Activated CD4-positive, CD25-positive, alpha-beta regulatory T cell treated with anti-CD3 and anti-CD28 coated beads, Interleukin-2, amount 50 U/mL, for 24 hours (primary cell): ENCODE measurements around the gene SLIT1.

Experiments used
- ATAC-seq, 2 donors: fragments of 150-1000 bp; cut with Tn5 transposase; one replicate each; pipeline ENCODE4 v1.10.0; 2021; ENCODE audit warnings: mild to moderate bottlenecking in 1 of 2, moderate library complexity in 1 of 2

The SLIT1 gene

DNA sequence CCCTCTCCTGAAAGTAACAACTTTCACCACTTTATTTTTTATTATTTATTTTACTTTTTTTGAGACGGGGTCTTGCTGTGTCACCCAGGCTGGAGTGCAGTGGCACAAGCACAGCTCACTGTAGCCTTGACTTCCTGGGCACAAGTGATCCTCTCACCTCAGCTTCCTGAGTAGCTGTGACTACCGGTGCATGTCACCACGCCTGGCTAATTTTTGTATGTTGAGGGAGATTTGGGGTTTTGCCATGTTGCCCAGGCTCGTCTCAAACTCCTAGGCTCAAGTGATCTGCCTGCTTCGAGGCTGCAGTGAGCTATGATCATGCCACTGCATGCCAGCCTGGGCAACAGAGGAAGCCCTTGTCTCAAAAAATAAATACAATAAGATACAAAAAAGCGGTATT is 14.9 kb upstream of the SLIT1 start:
- no peak for ATAC-seq

GRCh38 chr10:97199152-97199551 is 13.4 kb upstream of the SLIT1 start:
- ATAC-seq = no peak

DNA sequence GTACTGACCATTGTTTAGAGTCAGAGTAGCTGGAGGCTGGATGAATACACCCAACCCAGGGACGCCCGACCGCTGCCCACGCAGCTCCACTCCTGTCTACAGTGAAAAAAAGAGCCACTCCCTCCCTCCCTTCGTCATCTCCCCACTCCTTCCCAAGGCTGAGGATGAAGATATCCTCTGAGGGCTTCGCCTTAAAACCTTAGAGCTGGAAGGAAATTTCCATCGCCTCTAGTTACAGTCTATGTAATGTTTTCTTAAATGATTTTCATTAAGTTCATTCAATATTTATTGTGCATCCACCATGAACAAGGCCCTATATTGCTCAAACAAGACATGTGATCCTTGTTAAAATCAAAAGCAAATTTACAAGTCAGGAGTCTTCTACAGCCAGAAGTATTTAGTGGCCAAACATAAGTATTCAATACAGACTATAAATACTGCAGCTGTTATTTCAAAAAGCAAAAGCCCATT is 11.3 kb upstream of the SLIT1 start:
- no peak for ATAC-seq

- ATAC-seq = peak; percentile 83 to 92
Measured at GRCh38 chr10:97196223-97197029, 10.7 kb upstream of the SLIT1 start.

DNA sequence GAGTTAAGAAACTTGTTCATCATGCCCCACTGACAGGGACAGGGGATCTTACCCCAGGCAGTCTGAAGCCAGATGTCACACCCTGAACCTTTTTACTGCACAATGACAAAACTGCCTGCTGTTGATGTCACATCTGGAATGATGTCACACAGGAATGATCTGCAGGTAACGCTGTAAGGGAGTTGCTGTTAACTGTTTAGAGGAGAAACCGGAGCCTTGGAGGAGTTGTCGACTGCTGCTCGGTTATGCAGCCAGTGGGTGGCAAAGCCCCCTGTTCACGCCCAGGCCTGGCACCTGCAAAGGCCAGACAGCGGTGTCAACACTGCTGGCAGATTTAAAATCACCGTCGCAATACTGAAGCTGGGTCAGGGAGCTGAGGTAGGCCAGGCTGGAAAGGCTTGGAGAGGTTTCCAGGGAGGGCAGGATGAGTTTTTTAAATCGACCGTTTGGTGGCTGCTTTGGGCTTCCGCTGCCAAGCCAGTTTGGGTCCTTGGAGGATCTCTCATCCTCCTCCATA is 10.0 kb upstream of the SLIT1 start:
- ATAC-seq = no peak

- no peak for ATAC-seq
Measured at GRCh38 chr10:97192952-97193435, 7.2 kb upstream of the SLIT1 start.

DNA sequence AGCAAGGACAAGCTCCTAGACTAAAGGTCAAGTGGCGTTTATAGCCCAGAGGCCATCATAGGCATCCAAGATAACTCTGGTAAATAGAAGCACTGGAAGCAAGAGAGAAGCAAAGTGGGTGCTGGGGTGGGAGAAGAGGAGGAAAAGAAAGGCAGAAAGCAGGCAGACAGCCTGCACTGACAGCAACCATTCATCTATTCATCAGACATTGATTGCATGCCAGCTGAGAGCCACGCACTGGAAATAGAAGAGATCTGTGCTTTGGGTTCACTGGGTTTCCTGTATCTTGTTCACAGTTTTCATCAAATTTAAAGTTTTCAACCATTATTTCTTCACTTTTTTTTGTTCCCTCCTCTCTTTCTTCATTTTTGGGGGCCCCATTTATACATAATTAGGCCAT is 4.7 kb upstream of the SLIT1 start:
- no peak for ATAC-seq

DNA sequence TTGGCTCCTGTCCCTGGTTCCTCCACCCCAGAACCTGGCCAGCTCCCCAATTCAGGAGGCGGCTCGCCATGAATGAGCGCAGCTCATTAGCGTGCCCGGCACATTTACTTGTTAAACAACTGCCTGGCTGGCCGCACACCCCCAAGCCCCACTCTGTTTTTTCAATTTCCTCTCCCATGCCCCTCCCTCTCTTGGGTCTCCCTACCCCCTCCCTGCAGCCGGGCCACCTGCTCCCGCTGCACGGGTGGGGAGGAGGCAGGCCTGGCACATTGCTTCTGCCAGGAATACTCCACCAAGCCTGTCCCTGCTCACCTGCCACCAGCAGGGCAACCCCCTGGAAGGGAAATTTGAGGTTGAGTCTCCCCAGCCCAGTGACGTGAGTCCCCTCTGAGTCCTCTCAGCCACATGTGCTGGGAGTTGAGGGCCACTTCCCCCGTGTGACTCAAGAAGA is 2.5 kb upstream of the SLIT1 start:
- ATAC-seq = no peak

- ATAC-seq = no peak
Measured at GRCh38 chr10:97186911-97187310, 1.2 kb upstream of the SLIT1 start.

- ATAC-seq = no peak
Measured at GRCh38 chr10:97184971-97185325, 811 bp downstream of the SLIT1 start.

DNA sequence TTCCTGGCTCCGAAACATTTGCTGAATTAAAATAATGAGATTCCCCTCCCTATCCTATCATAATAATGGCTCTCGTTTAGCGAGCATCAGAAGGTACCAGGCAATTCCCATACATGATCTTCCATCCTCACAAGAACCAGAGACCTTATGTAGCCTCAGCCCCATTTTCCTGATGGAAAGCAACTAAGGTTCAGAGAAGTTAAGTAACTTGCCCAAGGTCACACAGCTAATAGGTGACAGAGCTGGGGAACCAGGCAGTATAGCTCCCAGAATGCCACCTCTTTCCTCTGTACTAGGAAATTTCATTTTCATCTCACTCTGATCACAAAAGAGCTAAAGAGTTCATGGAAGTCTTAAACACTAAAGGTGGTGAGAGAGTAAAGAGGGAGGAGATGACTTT is 2.4 kb downstream of the SLIT1 start:
- ATAC-seq = no peak

- no peak for ATAC-seq
Measured at GRCh38 chr10:97182288-97182990, 3.3 kb downstream of the SLIT1 start.

DNA sequence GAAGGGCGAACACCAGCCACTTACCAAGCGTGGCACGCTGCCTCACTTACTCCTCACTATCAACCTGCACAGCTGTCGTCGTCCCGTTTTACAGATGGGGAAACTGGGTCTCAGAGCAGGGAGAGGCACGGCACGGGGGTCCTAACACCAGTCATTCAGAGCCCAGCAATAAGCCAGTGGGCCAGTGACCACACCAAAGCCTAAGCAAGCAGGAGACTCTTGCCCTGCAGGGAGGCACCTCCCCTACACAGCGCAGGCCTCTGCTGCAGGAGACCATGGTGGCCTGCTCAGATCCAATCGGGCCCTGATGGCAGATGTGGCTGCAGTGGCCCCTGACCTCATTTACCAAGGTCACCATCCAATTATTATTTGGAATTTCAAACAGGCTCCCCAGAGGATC is 4.8 kb downstream of the SLIT1 start:
- no peak for ATAC-seq

- ATAC-seq = no peak
Measured at GRCh38 chr10:97180363-97180755, 5.4 kb downstream of the SLIT1 start.

DNA sequence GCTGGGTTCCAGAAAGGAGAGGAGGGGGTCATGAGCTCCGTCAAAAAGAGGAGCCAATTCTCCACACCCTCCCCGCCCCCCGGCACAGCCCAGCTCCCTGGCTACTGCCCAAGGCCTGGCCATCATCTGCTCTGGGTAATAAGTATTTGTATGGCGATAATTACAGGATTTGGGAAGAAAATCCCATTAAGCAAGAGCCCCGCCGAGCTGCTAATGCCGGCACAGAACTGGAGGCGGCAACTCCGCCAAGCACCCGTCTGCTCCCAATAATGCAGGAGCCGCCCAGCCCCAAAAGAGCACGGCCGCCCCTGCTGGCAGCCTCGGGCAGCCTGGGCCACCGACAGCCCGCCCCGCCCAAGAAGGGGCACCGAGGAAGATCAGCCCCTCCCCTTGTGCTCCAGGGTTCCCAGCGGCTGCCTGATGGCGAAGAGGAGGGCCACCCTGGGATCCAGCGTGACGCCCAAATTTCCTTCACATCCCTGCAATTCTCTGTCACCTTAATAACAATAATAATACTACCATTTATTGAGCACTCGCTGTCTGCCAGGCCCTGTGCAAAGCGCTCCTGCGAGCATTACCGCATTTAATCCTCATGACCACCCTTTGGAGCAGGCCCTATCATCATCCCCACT is 5.9 kb downstream of the SLIT1 start:
- ATAC-seq = no peak

GRCh38 chr10:97179311-97179710 is 6.4 kb downstream of the SLIT1 start:
- ATAC-seq = no peak

- no peak for ATAC-seq
Measured at GRCh38 chr10:97178074-97178473, 7.7 kb downstream of the SLIT1 start.

GRCh38 chr10:97176226-97176625 is 9.5 kb downstream of the SLIT1 start:
- no peak for ATAC-seq

DNA sequence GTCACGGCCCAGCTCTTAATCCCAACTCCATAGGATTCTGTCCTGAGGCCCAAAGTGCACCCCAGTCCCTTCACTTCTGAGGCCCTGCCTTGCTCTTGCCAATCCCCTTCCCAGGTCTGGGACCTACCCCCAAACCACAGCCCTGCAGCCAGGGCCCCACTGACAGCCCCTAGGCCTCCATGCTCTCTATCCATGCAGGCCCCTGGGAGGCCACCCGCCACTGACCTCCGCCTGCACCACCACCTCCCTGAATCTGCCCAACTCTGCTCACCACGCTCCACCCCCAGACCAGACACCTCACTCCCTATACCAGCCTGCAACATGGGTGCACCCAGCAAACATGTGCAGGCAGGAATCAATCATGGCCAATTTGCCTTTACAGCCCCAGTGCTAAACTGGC is 10.2 kb downstream of the SLIT1 start:
- ATAC-seq = no peak

DNA sequence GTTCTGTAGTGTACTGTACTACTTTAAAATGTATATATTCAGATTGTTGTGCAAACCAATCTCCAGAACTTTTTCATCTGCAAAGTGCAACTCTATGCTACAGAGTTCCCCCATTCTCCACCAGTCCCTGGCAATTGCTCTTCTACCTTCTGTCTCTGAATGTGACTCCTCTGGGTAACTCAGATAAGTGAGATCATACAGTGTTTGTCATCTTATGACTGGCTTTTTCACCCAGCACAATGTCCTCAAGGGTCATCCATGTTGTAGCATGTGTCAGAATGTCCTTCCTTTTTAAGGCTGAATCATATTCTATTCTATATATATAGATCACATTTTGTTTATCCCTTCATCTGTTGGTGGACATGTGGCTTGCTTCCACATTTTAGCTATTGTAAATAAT is 10.8 kb downstream of the SLIT1 start:
- no peak for ATAC-seq

GRCh38 chr10:97174276-97174775 is 11.4 kb downstream of the SLIT1 start:
- ATAC-seq = no peak

DNA sequence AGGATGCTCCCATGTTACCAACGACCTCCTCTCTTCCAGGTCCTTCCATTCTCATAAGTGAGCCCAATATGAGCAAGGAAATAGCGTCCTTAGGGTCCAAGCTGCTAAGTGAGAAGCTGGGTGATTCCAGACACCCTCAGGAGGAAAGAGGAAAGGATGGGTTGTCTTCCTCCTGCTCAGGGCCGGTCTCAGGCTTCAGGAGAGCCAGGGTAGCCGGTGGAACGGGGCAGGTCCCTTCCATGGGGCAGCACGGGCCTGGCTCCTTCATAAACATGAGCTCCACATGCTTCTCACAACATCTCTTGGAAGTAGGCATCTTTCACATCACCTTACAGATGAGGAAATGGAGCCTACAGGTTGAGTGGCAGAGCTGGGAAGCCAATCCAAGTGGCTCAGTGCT is 12.7 kb downstream of the SLIT1 start:
- ATAC-seq = no peak

- ATAC-seq = no peak
Measured at GRCh38 chr10:97171001-97171400, 14.8 kb downstream of the SLIT1 start.
